ENCODE measurements around the gene SMARCD1.

SMARCD1 gene

GRCh38 chr12:50084775-50085614 lies at the start of gene SMARCD1:
TSS of gene SMARCD1 (plus strand) at chr12:50085342. CDS start at chr12:50085370, 28 bp downstream.
- DNase-seq, result peak; percentile 89

- no peak for DNase-seq
Measured at GRCh38 chr12:50038336-50038735, 46.8 kb upstream of the SMARCD1 start.

GRCh38 chr12:50039151-50039835 lies 45.8 kb upstream of the SMARCD1 start:
- peak; percentile 52 for DNase-seq

GRCh38 chr12:50040657-50041056 lies 44.5 kb upstream of the SMARCD1 start:
- DNase-seq, result no peak

GRCh38 chr12:50041062-50041860 lies 43.9 kb upstream of the SMARCD1 start:
- no peak for DNase-seq

- no peak for DNase-seq
Measured at GRCh38 chr12:50041962-50042361, 43.2 kb upstream of the SMARCD1 start.

- no peak for DNase-seq
Measured at GRCh38 chr12:50042693-50043092, 42.4 kb upstream of the SMARCD1 start.

GRCh38 chr12:50043308-50043707 lies 41.8 kb upstream of the SMARCD1 start:
- DNase-seq, result no peak

- no peak for DNase-seq
Measured at GRCh38 chr12:50043854-50044253, 41.3 kb upstream of the SMARCD1 start.

- DNase-seq, result no peak
Measured at GRCh38 chr12:50047693-50048250, 37.4 kb upstream of the SMARCD1 start.

GRCh38 chr12:50049254-50050118 lies 35.7 kb upstream of the SMARCD1 start:
- DNase-seq, result no peak

GRCh38 chr12:50050119-50050385 lies 35.1 kb upstream of the SMARCD1 start:
- no peak for DNase-seq

- DNase-seq, result no peak
Measured at GRCh38 chr12:50050410-50051098, 34.6 kb upstream of the SMARCD1 start.

- DNase-seq, result no peak
Measured at GRCh38 chr12:50051101-50051806, 33.9 kb upstream of the SMARCD1 start.

- no peak for DNase-seq
Measured at GRCh38 chr12:50052544-50052943, 32.6 kb upstream of the SMARCD1 start.

- DNase-seq, result no peak
Measured at GRCh38 chr12:50052964-50053363, 32.2 kb upstream of the SMARCD1 start.

GRCh38 chr12:50053583-50053982 lies 31.6 kb upstream of the SMARCD1 start:
- DNase-seq, result no peak

- peak; percentile 24 for DNase-seq
Measured at GRCh38 chr12:50055831-50056638, 29.1 kb upstream of the SMARCD1 start.

GRCh38 chr12:50056639-50056976 lies 28.5 kb upstream of the SMARCD1 start:
- no peak for DNase-seq
